MM.1S (cell line): Measurements from ENCODE around the gene TMEM131.

Experiments
- EZH2 ChIP-seq: fragments of 300-600 bp; sonication (generic); optimal IDR thresholded peaks from 2 replicates; pipeline ENCODE3; 2017; ENCODE audit warnings: low read depth, mild to moderate bottlenecking, antibody characterized with exemption, low read length, mixed read lengths
- EZH2phosphoT487 ChIP-seq: fragments of 300-600 bp; sonication (generic); IDR thresholded peaks from 2 replicates; pipeline ENCODE4 v1.6.1; 2018; ENCODE audit warnings: antibody characterized with exemption, low read length
- TF ChIP-seq, protein P1 (sequence below): fragments of 300-600 bp; sonication (generic); IDR thresholded peaks from 2 replicates; pipeline ENCODE4 v1.5.1; 2016; ENCODE audit warnings: antibody characterized with exemption, low read length, mixed read lengths

DNA sequence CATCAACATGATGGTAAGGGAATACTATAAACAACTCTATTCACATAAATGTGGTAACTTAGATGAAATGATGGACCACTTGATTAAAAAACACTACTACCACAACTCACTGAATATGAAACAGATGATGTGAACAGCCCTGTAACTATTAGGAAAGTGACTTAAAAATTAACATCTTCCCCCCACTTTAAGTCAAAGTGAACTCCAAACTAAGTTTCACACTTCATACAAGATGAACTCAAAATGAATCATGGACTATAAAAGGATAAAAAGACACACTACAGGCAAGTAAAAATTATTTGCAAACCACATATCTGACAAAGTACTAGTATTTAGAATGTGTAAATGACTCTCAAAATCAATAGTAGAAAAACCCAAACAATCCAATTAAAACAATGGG lies 210.8 kb downstream of the TMEM131 start:
- TF ChIP-seq, protein P1, sequence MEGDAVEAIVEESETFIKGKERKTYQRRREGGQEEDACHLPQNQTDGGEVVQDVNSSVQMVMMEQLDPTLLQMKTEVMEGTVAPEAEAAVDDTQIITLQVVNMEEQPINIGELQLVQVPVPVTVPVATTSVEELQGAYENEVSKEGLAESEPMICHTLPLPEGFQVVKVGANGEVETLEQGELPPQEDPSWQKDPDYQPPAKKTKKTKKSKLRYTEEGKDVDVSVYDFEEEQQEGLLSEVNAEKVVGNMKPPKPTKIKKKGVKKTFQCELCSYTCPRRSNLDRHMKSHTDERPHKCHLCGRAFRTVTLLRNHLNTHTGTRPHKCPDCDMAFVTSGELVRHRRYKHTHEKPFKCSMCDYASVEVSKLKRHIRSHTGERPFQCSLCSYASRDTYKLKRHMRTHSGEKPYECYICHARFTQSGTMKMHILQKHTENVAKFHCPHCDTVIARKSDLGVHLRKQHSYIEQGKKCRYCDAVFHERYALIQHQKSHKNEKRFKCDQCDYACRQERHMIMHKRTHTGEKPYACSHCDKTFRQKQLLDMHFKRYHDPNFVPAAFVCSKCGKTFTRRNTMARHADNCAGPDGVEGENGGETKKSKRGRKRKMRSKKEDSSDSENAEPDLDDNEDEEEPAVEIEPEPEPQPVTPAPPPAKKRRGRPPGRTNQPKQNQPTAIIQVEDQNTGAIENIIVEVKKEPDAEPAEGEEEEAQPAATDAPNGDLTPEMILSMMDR: no peak
- TF ChIP-seq EZH2phosphoT487 (no peak), EZH2 (no peak)
